ENCODE measurements around the gene TUBA4B. TPM values are rescaled to one million over a fixed set of nuclear protein-coding genes. Genes with fewer than 3 reads are reported as not detected.

The TUBA4B gene
- total and polyA plus RNA-seq, 5 donors, result not detected

GRCh38 chr2:219234331-219234730 lies 18.7 kb upstream of the TUBA4B start:
- intact Hi-C loops (cut with DNase I), result no loop called here
- Histone ChIP-seq H3K4me3 (ENCODE audit: low read length) (no peak overlapping the region), H3K9me3 (ENCODE audit: control insufficient read depth, low read length) (no peaks in the 10 kb centered on the region), H3K27me3 (ENCODE audit: control insufficient read depth, insufficient read depth) (no peaks in the 10 kb centered on the region), H3K27ac (ENCODE audit: low read length) (no peak overlapping the region), H3K4me1 (ENCODE audit: control insufficient read depth, insufficient read depth, low read length) (no peaks in the 10 kb centered on the region)
- DNase-seq (no peak), ATAC-seq (no peak)
- WGBS, result 72% methylated on average over 3 of the region's 3 CpGs

GRCh38 chr2:219243291-219243761 lies 9.7 kb upstream of the TUBA4B start:
- H3K9me3 ChIP-seq (ENCODE audit: control insufficient read depth, low read length), result no peaks in the 10 kb centered on the region
- H3K27me3 ChIP-seq (ENCODE audit: control insufficient read depth, insufficient read depth), result no peaks in the 10 kb centered on the region
- ATAC-seq, result no peak
- H3K4me3 ChIP-seq (ENCODE audit: low read length), result no peak overlapping the region
- peaks cover 3% of the 10 kb centered on the region for H3K4me1 ChIP-seq (ENCODE audit: control insufficient read depth, insufficient read depth, low read length)
- 35% methylated on average over 28 of the region's 28 CpGs for WGBS
- DNase-seq, result peak in 2 of 3 donors; percentile 71 to 77
- intact Hi-C loops (cut with DNase I), result loop anchor here in 1 of 4 donors (10.0 kb wide), 1 partner anchor 51 kb away; no protein-coding TSS in a partner anchor
- H3K27ac ChIP-seq (ENCODE audit: low read length), result no peak overlapping the region

- ATAC-seq, result no peak
- peak overlapping the region; percentile 68 for H3K27ac ChIP-seq (ENCODE audit: low read length)
- H3K4me1 ChIP-seq (ENCODE audit: control insufficient read depth, insufficient read depth, low read length), result peaks cover 11% of the 10 kb centered on the region
- H3K9me3 ChIP-seq (ENCODE audit: control insufficient read depth, low read length), result no peaks in the 10 kb centered on the region
- H3K4me3 ChIP-seq (ENCODE audit: low read length), result peak overlapping the region; percentile 48
- 42% methylated on average over 6 of the region's 6 CpGs for whole genome bisulfite sequencing
- DNase-seq, result no peak
- intact Hi-C loops (cut with DNase I), result loop anchor here in 1 of 4 donors (10.0 kb wide), 1 partner anchor 50 kb away; no protein-coding TSS in a partner anchor
- no peaks in the 10 kb centered on the region for H3K27me3 ChIP-seq (ENCODE audit: control insufficient read depth, insufficient read depth)
Measured at GRCh38 chr2:219244789-219245147, 8.3 kb upstream of the TUBA4B start.

GRCh38 chr2:219245148-219245898 lies 7.7 kb upstream of the TUBA4B start, which contains the start of the genes GLB1L and STK16:
TSS of gene GLB1L (minus strand) at chr2:219245444. CDS start at chr2:219243573, 1,871 bp downstream.
TSS of gene STK16 (plus strand) at chr2:219245479. CDS start at chr2:219246000, 521 bp downstream.
- intact Hi-C loops (cut with DNase I), result loop anchor here in 1 of 4 donors (10.0 kb wide), 1 partner anchor 49 kb away; no protein-coding TSS in a partner anchor
- no peaks in the 10 kb centered on the region for H3K27me3 ChIP-seq (ENCODE audit: control insufficient read depth, insufficient read depth)
- H3K9me3 ChIP-seq (ENCODE audit: control insufficient read depth, low read length), result no peaks in the 10 kb centered on the region
- peak; percentile 96 to 98 (median 98) for DNase-seq
- H3K27ac ChIP-seq (ENCODE audit: low read length), result peak within 1 kb of the TSS; percentile 74
- under 1% methylated on average over 46 of the region's 46 CpGs for WGBS
- ATAC-seq, result peak; percentile 93 to 96
- H3K4me1 ChIP-seq (ENCODE audit: control insufficient read depth, insufficient read depth, low read length), result peaks cover 14% of the 10 kb centered on the region
- peak within 1 kb of the TSS; percentile 48 for H3K4me3 ChIP-seq (ENCODE audit: low read length)

- ATAC-seq (no peak), DNase-seq (no peak)
- intact Hi-C loops (cut with DNase I), result loop anchor here in 1 of 4 donors (10.0 kb wide), 1 partner anchor 49 kb away; no protein-coding TSS in a partner anchor
- Histone ChIP-seq H3K27ac (ENCODE audit: low read length) (peak overlapping the region; percentile 74), H3K9me3 (ENCODE audit: control insufficient read depth, low read length) (no peaks in the 10 kb centered on the region), H3K4me1 (ENCODE audit: control insufficient read depth, insufficient read depth, low read length) (peaks cover 15% of the 10 kb centered on the region), H3K27me3 (ENCODE audit: control insufficient read depth, insufficient read depth) (no peaks in the 10 kb centered on the region), H3K4me3 (ENCODE audit: low read length) (peak overlapping the region; percentile 48)
- WGBS, result 16% methylated on average over 10 of the region's 10 CpGs
Measured at GRCh38 chr2:219245899-219246230, 7.2 kb upstream of the TUBA4B start.

- WGBS, result 93% methylated on average over 10 of the region's 10 CpGs
- Histone ChIP-seq H3K27me3 (ENCODE audit: control insufficient read depth, insufficient read depth) (no peaks in the 10 kb centered on the region), H3K27ac (ENCODE audit: low read length) (no peak overlapping the region), H3K4me3 (ENCODE audit: low read length) (no peak overlapping the region), H3K4me1 (ENCODE audit: control insufficient read depth, insufficient read depth, low read length) (peaks cover 15% of the 10 kb centered on the region), H3K9me3 (ENCODE audit: control insufficient read depth, low read length) (no peaks in the 10 kb centered on the region)
- intact Hi-C loops (cut with DNase I), result loop anchor here in 1 of 4 donors (10.0 kb wide), 1 partner anchor 48 kb away; no protein-coding TSS in a partner anchor
- ATAC-seq (no peak), DNase-seq (peak in 1 of 3 donors; percentile 33)
Measured at GRCh38 chr2:219246559-219246958, 6.5 kb upstream of the TUBA4B start.

- 84% methylated on average over 17 of the region's 17 CpGs for WGBS
- DNase-seq, result peak in 1 of 3 donors; percentile 38
- intact Hi-C loops (cut with DNase I), result loop anchor here in 1 of 4 donors (10.0 kb wide), 1 partner anchor 47 kb away; no protein-coding TSS in a partner anchor
- H3K27me3 ChIP-seq (ENCODE audit: control insufficient read depth, insufficient read depth), result no peaks in the 10 kb centered on the region
- no peak for ATAC-seq
- no peak overlapping the region for H3K27ac ChIP-seq (ENCODE audit: low read length)
- H3K4me1 ChIP-seq (ENCODE audit: control insufficient read depth, insufficient read depth, low read length), result peaks cover 15% of the 10 kb centered on the region
- no peak overlapping the region for H3K4me3 ChIP-seq (ENCODE audit: low read length)
- H3K9me3 ChIP-seq (ENCODE audit: control insufficient read depth, low read length), result no peaks in the 10 kb centered on the region
Measured at GRCh38 chr2:219247678-219248642, 5.1 kb upstream of the TUBA4B start.

GRCh38 chr2:219248845-219249202 lies 4.2 kb upstream of the TUBA4B start:
- Histone ChIP-seq H3K9me3 (ENCODE audit: control insufficient read depth, low read length) (no peaks in the 10 kb centered on the region), H3K4me1 (ENCODE audit: control insufficient read depth, insufficient read depth, low read length) (peaks cover 15% of the 10 kb centered on the region), H3K27me3 (ENCODE audit: control insufficient read depth, insufficient read depth) (no peaks in the 10 kb centered on the region), H3K4me3 (ENCODE audit: low read length) (no peak overlapping the region), H3K27ac (ENCODE audit: low read length) (peak overlapping the region; percentile 84)
- ATAC-seq, result no peak
- WGBS, result 77% methylated on average over 2 of the region's 2 CpGs
- DNase-seq, result peak in 1 of 3 donors; percentile 23
- intact Hi-C loops (cut with DNase I), result loop anchor here in 1 of 4 donors (10.0 kb wide), 1 partner anchor 46 kb away; no protein-coding TSS in a partner anchor

GRCh38 chr2:219249203-219249980 lies 3.7 kb upstream of the TUBA4B start:
- peaks cover 15% of the 10 kb centered on the region for H3K4me1 ChIP-seq (ENCODE audit: control insufficient read depth, insufficient read depth, low read length)
- intact Hi-C loops (cut with DNase I), result loop anchor here in 1 of 4 donors (10.0 kb wide), 1 partner anchor 45 kb away; no protein-coding TSS in a partner anchor
- no peaks in the 10 kb centered on the region for H3K27me3 ChIP-seq (ENCODE audit: control insufficient read depth, insufficient read depth)
- DNase-seq (peak; percentile 62 to 84 (median 82)), ATAC-seq (peak in 1 of 2 donors; percentile 35)
- peak overlapping the region; percentile 84 for H3K27ac ChIP-seq (ENCODE audit: low read length)
- 31% methylated on average over 7 of the region's 7 CpGs for WGBS
- no peaks in the 10 kb centered on the region for H3K9me3 ChIP-seq (ENCODE audit: control insufficient read depth, low read length)
- no peak overlapping the region for H3K4me3 ChIP-seq (ENCODE audit: low read length)

Data from right cardiac atrium (tissue), 5 donors.